ENCODE data around the gene RASA3.

Gene RASA3

DNA sequence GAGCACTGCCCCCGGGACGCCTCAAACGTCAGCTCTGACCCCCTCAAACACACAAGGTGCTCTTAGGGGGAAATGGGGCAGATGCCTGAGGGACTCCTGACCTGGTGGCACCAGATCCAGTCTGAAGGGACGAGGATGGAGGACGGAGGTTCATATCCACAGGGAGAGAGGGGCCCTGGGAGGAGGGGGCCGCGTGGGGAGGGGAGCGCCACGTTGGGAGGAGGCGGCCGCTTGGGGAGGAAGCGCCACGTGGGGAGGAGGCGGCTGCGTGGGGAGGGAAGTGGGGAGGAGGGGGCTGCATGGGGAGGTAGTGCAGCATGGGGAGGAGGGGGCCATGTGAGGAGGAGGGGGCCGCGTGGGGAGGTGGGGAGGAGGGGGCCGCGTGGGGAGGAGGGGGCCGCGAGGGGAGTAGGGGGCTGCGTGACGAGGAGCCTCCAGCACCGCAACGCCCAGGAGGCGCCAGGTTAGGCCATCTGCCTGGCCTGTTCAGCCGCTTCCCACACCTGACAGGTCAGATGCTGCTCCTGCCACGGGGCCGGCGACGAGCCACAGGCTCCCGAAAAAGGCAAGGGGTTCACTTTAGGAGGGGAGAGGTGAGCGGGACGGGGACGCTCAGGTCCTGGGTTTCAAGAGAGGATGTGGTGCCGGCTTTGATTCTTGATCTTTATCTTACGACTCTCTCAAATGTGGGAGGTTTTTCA, 121.9 kb downstream of the RASA3 start:
- Histone ChIP-seq H3K4me1 (ENCODE audit: control insufficient read depth, insufficient read depth, low read length) (peaks cover 12% of the 10 kb centered on the region), H3K9me3 (ENCODE audit: control insufficient read depth, low read length) (no peaks in the 10 kb centered on the region), H3K9ac (ENCODE audit: low read length) (no peak overlapping the region), H3K4me3 (ENCODE audit: low read length) (no peak overlapping the region), H3K27me3 (ENCODE audit: control insufficient read depth, insufficient read depth, low read length) (peaks cover 11% of the 10 kb centered on the region), H3K36me3 (ENCODE audit: control insufficient read depth, insufficient read depth, low read length) (no peaks in the 10 kb centered on the region)

DNA sequence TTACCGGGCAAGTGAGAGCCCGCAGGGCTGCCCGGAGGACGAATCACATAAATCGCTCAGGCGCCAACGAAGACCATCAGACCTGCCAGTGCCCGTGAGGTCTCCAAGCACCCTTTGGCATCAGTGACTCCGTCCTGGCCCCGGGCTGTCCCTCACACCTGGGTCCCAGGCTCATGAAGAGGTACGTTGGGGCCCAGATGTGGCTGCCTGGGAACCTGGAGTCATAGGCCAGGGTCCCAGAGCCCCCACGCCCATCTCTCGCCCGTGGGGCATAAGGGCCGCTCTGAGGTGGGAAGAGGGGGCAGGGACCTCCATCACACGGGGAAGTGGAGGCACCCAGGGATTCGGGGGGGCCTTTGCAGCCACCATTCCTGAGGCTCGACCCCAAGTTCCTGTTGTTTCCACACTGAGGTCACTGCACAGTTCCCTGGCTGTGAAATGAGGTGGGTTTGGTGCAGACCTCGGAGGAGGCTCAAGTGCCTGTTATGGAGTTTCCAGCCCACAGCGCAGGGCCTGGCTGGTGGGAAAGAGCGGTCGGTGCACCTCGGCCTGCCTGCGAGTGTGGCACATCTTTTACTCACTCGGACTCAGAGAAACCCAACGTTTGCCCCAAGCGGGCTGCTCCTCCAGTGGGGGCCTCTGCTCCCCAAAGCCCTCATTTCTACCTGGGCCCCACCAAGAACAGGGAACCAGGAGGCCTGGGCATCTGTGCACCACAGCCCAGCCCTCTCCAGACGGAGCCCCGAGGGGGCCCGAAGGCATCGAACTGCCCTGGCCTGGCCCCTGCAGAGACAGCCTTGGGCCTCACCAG, 122.6 kb downstream of the RASA3 start:
- Histone ChIP-seq H3K36me3 (ENCODE audit: control insufficient read depth, insufficient read depth, low read length) (no peaks in the 10 kb centered on the region), H3K27me3 (ENCODE audit: control insufficient read depth, insufficient read depth, low read length) (peaks cover 7% of the 10 kb centered on the region), H3K9ac (ENCODE audit: low read length) (no peak overlapping the region), H3K4me3 (ENCODE audit: low read length) (no peak overlapping the region), H3K4me1 (ENCODE audit: control insufficient read depth, insufficient read depth, low read length) (peaks cover 11% of the 10 kb centered on the region), H3K9me3 (ENCODE audit: control insufficient read depth, low read length) (no peaks in the 10 kb centered on the region)

GRCh38 chr13:114008964-114009589, 123.3 kb downstream of the RASA3 start:
- no peak overlapping the region for H3K9ac ChIP-seq (ENCODE audit: low read length)
- H3K36me3 ChIP-seq (ENCODE audit: control insufficient read depth, insufficient read depth, low read length) = no peaks in the 10 kb centered on the region
- H3K9me3 ChIP-seq (ENCODE audit: control insufficient read depth, low read length) = no peaks in the 10 kb centered on the region
- no peak overlapping the region for H3K4me3 ChIP-seq (ENCODE audit: low read length)
- H3K27me3 ChIP-seq (ENCODE audit: control insufficient read depth, insufficient read depth, low read length) = peaks cover under 1% of the 10 kb centered on the region
- peaks cover 14% of the 10 kb centered on the region for H3K4me1 ChIP-seq (ENCODE audit: control insufficient read depth, insufficient read depth, low read length)

DNA sequence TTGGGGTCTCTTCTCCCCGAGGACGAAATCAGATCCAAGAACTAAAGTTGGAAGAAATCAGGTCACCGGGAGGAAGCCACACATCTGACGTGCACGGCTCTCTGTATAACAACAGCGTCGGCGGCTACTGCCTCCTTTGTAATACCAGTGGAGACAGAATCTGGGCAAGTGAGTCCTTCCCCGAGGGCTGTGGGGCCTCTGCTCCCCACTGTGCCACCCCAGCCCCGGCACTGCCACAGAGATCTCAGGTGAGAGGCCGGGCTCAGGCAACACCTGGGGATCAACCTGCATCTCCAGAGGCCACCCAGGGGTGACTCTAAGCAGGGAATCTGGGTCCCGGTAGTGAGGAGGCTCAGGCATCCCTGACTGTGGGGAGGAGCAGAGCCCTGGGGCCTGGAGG, 124.9 kb downstream of the RASA3 start:
- H3K9ac ChIP-seq (ENCODE audit: low read length) = no peak overlapping the region
- no peaks in the 10 kb centered on the region for H3K27me3 ChIP-seq (ENCODE audit: control insufficient read depth, insufficient read depth, low read length)
- no peaks in the 10 kb centered on the region for H3K36me3 ChIP-seq (ENCODE audit: control insufficient read depth, insufficient read depth, low read length)
- H3K4me3 ChIP-seq (ENCODE audit: low read length) = no peak overlapping the region
- H3K4me1 ChIP-seq (ENCODE audit: control insufficient read depth, insufficient read depth, low read length) = peaks cover 17% of the 10 kb centered on the region
- no peaks in the 10 kb centered on the region for H3K9me3 ChIP-seq (ENCODE audit: control insufficient read depth, low read length)

DNA sequence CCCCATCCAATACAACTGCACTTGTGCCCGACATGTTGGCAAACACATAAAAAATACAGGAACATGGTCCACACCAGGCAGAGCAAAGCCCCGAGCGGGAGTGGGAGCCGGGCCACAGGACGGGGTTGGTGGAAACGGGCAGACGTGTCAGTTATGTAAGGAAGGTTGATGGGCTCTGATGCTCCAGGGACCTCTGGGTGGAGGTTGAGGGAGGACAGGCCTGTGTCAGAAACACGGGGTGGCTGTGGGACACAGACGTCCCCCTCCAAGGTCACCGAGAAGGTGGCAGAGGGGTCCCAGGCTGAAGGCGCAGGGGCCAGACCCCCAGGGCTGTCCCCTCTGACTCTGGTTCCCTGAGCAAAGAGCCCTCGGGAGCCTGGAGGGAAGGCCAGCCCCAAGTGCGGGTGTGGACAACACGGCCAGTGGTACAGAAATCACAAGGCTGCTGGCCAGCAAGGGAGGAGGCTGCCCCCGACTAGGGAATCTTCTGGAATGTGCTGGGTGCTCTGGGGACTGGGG, 127.2 kb downstream of the RASA3 start:
- no peaks in the 10 kb centered on the region for H3K9me3 ChIP-seq (ENCODE audit: control insufficient read depth, low read length)
- no peaks in the 10 kb centered on the region for H3K36me3 ChIP-seq (ENCODE audit: control insufficient read depth, insufficient read depth, low read length)

DNA sequence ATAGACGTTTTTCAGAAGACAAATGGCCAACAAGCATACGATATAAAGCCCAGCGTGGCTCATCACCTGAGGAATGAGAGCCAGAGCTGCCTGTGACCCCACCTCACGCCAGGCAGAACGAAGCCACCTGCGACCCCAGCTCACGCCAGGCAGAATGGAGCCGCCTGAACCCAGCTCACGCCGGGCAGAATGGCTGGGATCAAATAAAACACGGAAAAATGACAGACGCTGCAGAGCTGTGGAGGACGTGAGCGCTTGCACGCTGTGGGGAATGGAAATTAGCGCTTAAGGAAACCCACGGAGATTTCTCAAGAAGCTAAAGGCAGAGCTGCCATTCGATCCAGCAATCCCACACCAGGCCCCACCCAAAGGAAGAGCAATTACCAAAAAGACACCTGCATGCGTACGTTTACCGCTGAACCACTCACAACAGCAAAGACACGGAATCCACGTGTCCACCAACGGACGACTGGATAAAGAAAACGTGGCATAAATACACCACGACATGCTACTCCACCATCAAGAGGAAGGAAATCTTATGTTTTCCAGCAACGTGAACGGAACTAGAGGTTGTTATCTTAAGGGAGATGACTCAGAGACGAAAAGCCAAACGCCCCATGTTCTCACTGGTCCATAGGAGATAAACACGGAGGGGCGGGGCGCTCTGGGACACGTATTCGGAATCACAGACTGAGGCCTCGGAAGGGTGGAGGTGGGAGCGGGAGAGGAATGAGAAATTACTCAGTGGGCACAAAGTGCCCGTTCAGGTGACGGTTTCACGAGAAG, 127.8 kb downstream of the RASA3 start:
- Histone ChIP-seq H3K9me3 (ENCODE audit: control insufficient read depth, low read length) (no peaks in the 10 kb centered on the region), H3K4me1 (ENCODE audit: control insufficient read depth, insufficient read depth, low read length) (peaks cover 24% of the 10 kb centered on the region), H3K27me3 (ENCODE audit: control insufficient read depth, insufficient read depth, low read length) (no peaks in the 10 kb centered on the region), H3K36me3 (ENCODE audit: control insufficient read depth, insufficient read depth, low read length) (no peaks in the 10 kb centered on the region), H3K4me3 (ENCODE audit: low read length) (peak overlapping the region; percentile 66), H3K9ac (ENCODE audit: low read length) (peak overlapping the region; percentile 62)

More for the DNA sequence above, 127.2 kb downstream of the RASA3 start:
- H3K4me3 ChIP-seq (ENCODE audit: low read length) = peak overlapping the region; percentile 66
- peak overlapping the region; percentile 62 for H3K9ac ChIP-seq (ENCODE audit: low read length)
- no peaks in the 10 kb centered on the region for H3K27me3 ChIP-seq (ENCODE audit: control insufficient read depth, insufficient read depth, low read length)
- peaks cover 24% of the 10 kb centered on the region for H3K4me1 ChIP-seq (ENCODE audit: control insufficient read depth, insufficient read depth, low read length)

DNA sequence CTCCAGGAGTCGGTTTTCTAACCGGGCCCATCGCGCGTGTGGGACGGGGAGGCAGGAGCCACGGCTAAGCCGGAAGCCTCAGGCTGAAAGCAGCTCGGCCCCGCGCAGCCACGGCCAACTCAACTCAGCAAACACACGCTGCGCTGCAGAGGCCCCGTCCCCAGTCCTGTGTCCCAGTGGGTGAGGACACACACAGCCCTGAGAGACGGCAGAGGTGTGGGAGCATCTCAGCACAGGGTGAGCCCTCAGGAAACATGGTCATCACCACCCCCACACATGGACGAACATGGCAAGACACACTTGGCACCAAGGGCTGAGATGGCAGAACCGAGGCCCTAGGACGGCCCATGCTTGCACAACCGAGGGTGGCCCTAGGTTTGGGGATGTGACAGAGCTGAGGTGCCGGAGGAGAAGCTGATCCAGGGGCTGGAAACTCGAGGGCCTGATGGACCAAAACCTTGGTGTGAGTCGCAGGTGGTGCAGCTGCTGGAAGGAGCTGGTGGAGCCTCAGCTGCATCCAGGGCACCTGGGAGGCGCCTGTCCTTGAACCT, 129.6 kb downstream of the RASA3 start:
- H3K27me3 ChIP-seq (ENCODE audit: control insufficient read depth, insufficient read depth, low read length) = no peaks in the 10 kb centered on the region
- H3K36me3 ChIP-seq (ENCODE audit: control insufficient read depth, insufficient read depth, low read length) = no peaks in the 10 kb centered on the region
- H3K4me3 ChIP-seq (ENCODE audit: low read length) = no peak overlapping the region
- peaks cover 24% of the 10 kb centered on the region for H3K4me1 ChIP-seq (ENCODE audit: control insufficient read depth, insufficient read depth, low read length)
- H3K9ac ChIP-seq (ENCODE audit: low read length) = no peak overlapping the region
- no peaks in the 10 kb centered on the region for H3K9me3 ChIP-seq (ENCODE audit: control insufficient read depth, low read length)

DNA sequence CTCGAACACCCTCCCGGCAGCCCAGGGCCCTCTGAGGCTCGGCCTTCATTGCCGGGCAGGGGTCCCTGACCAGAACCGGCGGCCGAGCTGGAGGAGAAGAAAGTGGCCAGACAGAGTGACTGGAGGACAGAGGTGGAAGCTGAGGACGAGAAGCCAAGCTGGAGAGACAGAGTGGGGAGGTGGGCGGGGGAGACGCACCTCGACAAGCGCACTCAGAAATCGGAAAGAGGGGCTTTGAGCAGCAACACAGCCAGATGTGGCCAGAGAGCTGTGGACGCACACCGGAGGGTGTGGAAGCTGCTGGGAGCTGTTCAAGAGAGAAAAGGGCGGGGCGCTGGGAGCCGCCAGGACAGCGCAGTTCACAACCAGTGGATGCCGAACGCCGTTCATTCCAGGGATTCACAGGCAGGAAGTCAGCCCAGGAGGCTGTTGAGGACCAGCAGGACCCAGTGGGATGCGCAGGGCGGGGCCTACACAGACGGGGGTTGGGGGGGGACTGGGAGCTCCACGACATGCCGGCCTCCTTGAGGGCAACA, 130.3 kb downstream of the RASA3 start:
- Histone ChIP-seq H3K9me3 (ENCODE audit: control insufficient read depth, low read length) (no peaks in the 10 kb centered on the region), H3K4me1 (ENCODE audit: control insufficient read depth, insufficient read depth, low read length) (peaks cover 24% of the 10 kb centered on the region), H3K9ac (ENCODE audit: low read length) (no peak overlapping the region), H3K27me3 (ENCODE audit: control insufficient read depth, insufficient read depth, low read length) (no peaks in the 10 kb centered on the region), H3K36me3 (ENCODE audit: control insufficient read depth, insufficient read depth, low read length) (no peaks in the 10 kb centered on the region), H3K4me3 (ENCODE audit: low read length) (no peak overlapping the region)

DNA sequence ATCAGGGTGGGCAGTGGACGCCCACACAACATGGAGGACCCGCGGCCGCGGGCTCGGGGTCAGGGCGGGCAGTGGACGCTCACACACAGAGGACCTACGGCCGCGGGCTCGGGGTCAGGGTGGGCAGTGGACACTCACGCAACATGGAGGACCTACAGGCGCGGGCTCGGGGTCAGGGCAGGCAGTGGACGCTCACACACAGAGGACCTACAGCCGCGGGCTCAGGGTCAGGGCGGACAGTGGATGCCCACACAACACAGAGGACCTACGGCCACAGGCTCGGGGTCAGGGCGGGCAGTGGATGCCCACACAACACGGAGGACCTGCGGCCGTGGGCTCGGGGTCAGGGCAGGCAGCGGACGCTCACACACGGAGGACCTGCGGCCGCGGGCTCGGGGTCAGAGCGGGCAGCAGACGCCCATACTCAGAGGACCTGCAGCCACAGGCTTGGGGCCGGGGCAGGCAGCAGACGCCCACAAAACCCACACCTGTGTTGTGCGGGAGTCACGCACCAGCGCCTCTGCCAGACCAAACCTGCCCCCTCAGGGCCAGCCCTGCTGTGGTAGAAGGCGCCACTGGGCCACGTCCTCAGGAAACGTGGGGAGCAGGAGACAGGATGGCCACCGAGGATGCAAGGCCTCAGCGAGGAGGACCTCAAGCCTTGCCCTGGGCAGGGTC, 131.0 kb downstream of the RASA3 start:
- Histone ChIP-seq H3K9me3 (ENCODE audit: control insufficient read depth, low read length) (no peaks in the 10 kb centered on the region), H3K4me1 (ENCODE audit: control insufficient read depth, insufficient read depth, low read length) (peaks cover 24% of the 10 kb centered on the region), H3K4me3 (ENCODE audit: low read length) (no peak overlapping the region), H3K9ac (ENCODE audit: low read length) (no peak overlapping the region), H3K27me3 (ENCODE audit: control insufficient read depth, insufficient read depth, low read length) (no peaks in the 10 kb centered on the region), H3K36me3 (ENCODE audit: control insufficient read depth, insufficient read depth, low read length) (no peaks in the 10 kb centered on the region)

- no peak overlapping the region for H3K4me3 ChIP-seq (ENCODE audit: low read length)
- H3K9ac ChIP-seq (ENCODE audit: low read length) = no peak overlapping the region
- H3K9me3 ChIP-seq (ENCODE audit: control insufficient read depth, low read length) = no peaks in the 10 kb centered on the region
- H3K27me3 ChIP-seq (ENCODE audit: control insufficient read depth, insufficient read depth, low read length) = no peaks in the 10 kb centered on the region
- H3K36me3 ChIP-seq (ENCODE audit: control insufficient read depth, insufficient read depth, low read length) = no peaks in the 10 kb centered on the region
- H3K4me1 ChIP-seq (ENCODE audit: control insufficient read depth, insufficient read depth, low read length) = peaks cover 21% of the 10 kb centered on the region
Measured at GRCh38 chr13:114000151-114001040, 132.0 kb downstream of the RASA3 start.

Measured in mucosa of stomach (tissue), 1 donor.